ENCODE measurements around the gene UBAP1L. TPM values are rescaled to one million over a fixed set of nuclear protein-coding genes. Genes with fewer than 3 reads are reported as not detected.

The UBAP1L gene
- total RNA-seq, 1 donor from 2014 or later = 4.6 TPM

GRCh38 chr15:65092911-65093792 is 21.8 kb downstream of the UBAP1L start:
- Mint-ChIP-seq H3K36me3 (ENCODE audit: unreplicated experiment) (peaks cover 2% of the 10 kb centered on the region), H3K4me3 (ENCODE audit: unreplicated experiment) (no peak overlapping the region), H3K27me3 (ENCODE audit: unreplicated experiment) (no peaks in the 10 kb centered on the region), H3K27ac (ENCODE audit: unreplicated experiment) (no peak overlapping the region), H3K4me1 (ENCODE audit: low read depth, unreplicated experiment) (peaks cover 3% of the 10 kb centered on the region), H3K9me3 (ENCODE audit: unreplicated experiment) (peaks cover 5% of the 10 kb centered on the region)
- TF ChIP-seq CTCF (IDR thresholded peaks at IDR 0.05; ENCODE audit: partially characterized antibody, unreplicated experiment) = no peak
- no peak for DNase-seq

- Mint-ChIP-seq H3K4me3 (ENCODE audit: unreplicated experiment) (no peak overlapping the region), H3K36me3 (ENCODE audit: unreplicated experiment) (no peaks in the 10 kb centered on the region), H3K4me1 (ENCODE audit: low read depth, unreplicated experiment) (peaks cover 6% of the 10 kb centered on the region), H3K9me3 (ENCODE audit: unreplicated experiment) (peaks cover 3% of the 10 kb centered on the region), H3K27me3 (ENCODE audit: unreplicated experiment) (no peaks in the 10 kb centered on the region), H3K27ac (ENCODE audit: unreplicated experiment) (no peak overlapping the region)
- DNase-seq = no peak
- TF ChIP-seq CTCF (IDR thresholded peaks at IDR 0.05; ENCODE audit: partially characterized antibody, unreplicated experiment) = no peak
Observed at GRCh38 chr15:65091946-65092770, 22.8 kb downstream of the UBAP1L start.

- no peaks in the 10 kb centered on the region for H3K36me3 Mint-ChIP-seq (ENCODE audit: unreplicated experiment)
- no peak for DNase-seq
- no peaks in the 10 kb centered on the region for H3K27me3 Mint-ChIP-seq (ENCODE audit: unreplicated experiment)
- no peak overlapping the region for H3K27ac Mint-ChIP-seq (ENCODE audit: unreplicated experiment)
- H3K4me1 Mint-ChIP-seq (ENCODE audit: low read depth, unreplicated experiment) = peaks cover 14% of the 10 kb centered on the region
- H3K9me3 Mint-ChIP-seq (ENCODE audit: unreplicated experiment) = peaks cover 5% of the 10 kb centered on the region
- no peak for TF ChIP-seq CTCF (IDR thresholded peaks at IDR 0.05; ENCODE audit: partially characterized antibody, unreplicated experiment)
- no peak overlapping the region for H3K4me3 Mint-ChIP-seq (ENCODE audit: unreplicated experiment)
Observed at GRCh38 chr15:65089206-65089824, 25.7 kb downstream of the UBAP1L start.

GRCh38 chr15:65088643-65089021 is 26.4 kb downstream of the UBAP1L start:
- H3K36me3 Mint-ChIP-seq (ENCODE audit: unreplicated experiment) = no peaks in the 10 kb centered on the region
- H3K4me1 Mint-ChIP-seq (ENCODE audit: low read depth, unreplicated experiment) = peaks cover 19% of the 10 kb centered on the region
- TF ChIP-seq CTCF (IDR thresholded peaks at IDR 0.05; ENCODE audit: partially characterized antibody, unreplicated experiment) = no peak
- H3K9me3 Mint-ChIP-seq (ENCODE audit: unreplicated experiment) = peaks cover 7% of the 10 kb centered on the region
- peaks cover 4% of the 10 kb centered on the region for H3K27me3 Mint-ChIP-seq (ENCODE audit: unreplicated experiment)
- H3K27ac Mint-ChIP-seq (ENCODE audit: unreplicated experiment) = no peak overlapping the region
- no peak overlapping the region for H3K4me3 Mint-ChIP-seq (ENCODE audit: unreplicated experiment)
- DNase-seq = no peak
